ENCODE measurements around the gene CACNA1F. TPM values are rescaled to one million over a fixed set of nuclear protein-coding genes. Genes with fewer than 3 reads are reported as not detected.

The CACNA1F gene
- total and polyA plus RNA-seq, 9 of the 15 experiments (the other 6 are each of a cell fraction or from before 2014, with no cell fraction given) = under 0.01 to 0.41 (median 0.03) TPM; not detected in 3

- TF ChIP-seq MTA1 (IDR thresholded peaks at IDR 0.05; ENCODE audit: borderline replicate concordance) = no peak
- TF ChIP-seq CBFA2T3 (IDR thresholded peaks at IDR 0.05) = no peak
- no peak for TF ChIP-seq ZKSCAN1 (IDR thresholded peaks at IDR 0.05; ENCODE audit: low read depth, low read length)
- no peak; the same call in 1 of the 2 replicates for TF ChIP-seq ZEB2 (IDR thresholded peaks at IDR 0.05)
- TF ChIP-seq ZNF408 (CRISPR knock-in tag; IDR thresholded peaks at IDR 0.05; ENCODE audit: low read depth) = no peak
- TF ChIP-seq RBM34 (IDR thresholded peaks at IDR 0.05; ENCODE audit: borderline replicate concordance, insufficient read depth, low read length) = no peak
- TF ChIP-seq, protein P1, sequence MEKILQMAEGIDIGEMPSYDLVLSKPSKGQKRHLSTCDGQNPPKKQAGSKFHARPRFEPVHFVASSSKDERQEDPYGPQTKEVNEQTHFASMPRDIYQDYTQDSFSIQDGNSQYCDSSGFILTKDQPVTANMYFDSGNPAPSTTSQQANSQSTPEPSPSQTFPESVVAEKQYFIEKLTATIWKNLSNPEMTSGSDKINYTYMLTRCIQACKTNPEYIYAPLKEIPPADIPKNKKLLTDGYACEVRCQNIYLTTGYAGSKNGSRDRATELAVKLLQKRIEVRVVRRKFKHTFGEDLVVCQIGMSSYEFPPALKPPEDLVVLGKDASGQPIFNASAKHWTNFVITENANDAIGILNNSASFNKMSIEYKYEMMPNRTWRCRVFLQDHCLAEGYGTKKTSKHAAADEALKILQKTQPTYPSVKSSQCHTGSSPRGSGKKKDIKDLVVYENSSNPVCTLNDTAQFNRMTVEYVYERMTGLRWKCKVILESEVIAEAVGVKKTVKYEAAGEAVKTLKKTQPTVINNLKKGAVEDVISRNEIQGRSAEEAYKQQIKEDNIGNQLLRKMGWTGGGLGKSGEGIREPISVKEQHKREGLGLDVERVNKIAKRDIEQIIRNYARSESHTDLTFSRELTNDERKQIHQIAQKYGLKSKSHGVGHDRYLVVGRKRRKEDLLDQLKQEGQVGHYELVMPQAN (IDR thresholded peaks at IDR 0.05; ENCODE audit: borderline replicate concordance) = no peak
- no peak; a peak in 1 of 4 replicates for TF ChIP-seq MNT (conservative IDR thresholded peaks at IDR 0.05)
- no peak for TF ChIP-seq TCF7L2 (IDR thresholded peaks at IDR 0.05; ENCODE audit: low read depth, low read length)
- TF ChIP-seq HOXB6 (CRISPR knock-in tag; IDR thresholded peaks at IDR 0.05; ENCODE audit: borderline replicate concordance) = no peak
- no peak for TF ChIP-seq ZSCAN29 (IDR thresholded peaks at IDR 0.05)
- no peak for TF ChIP-seq ZNF407 (IDR thresholded peaks at IDR 0.05; ENCODE audit: low read depth)
- no peak for TF ChIP-seq ZNF830 (CRISPR knock-in tag; IDR thresholded peaks at IDR 0.05)
- no peak for TF ChIP-seq ETV1 (tag; conservative IDR thresholded peaks at IDR 0.05; ENCODE audit: low read depth)
- TF ChIP-seq ZFX (CRISPR knock-in tag; IDR thresholded peaks at IDR 0.05) = no peak
- TF ChIP-seq MCM2 (IDR thresholded peaks at IDR 0.05; ENCODE audit: low read depth) = no peak
- TF ChIP-seq SMARCC2 (IDR thresholded peaks at IDR 0.05; ENCODE audit: low read depth) = peak; percentile 17; the same call in 1 of the 2 replicates
- TF ChIP-seq SRF (CRISPR knock-in tag; IDR thresholded peaks at IDR 0.05) = peak in 1 of 2 experiments; percentile 76; a peak in 2 of 4 replicates
Observed at GRCh38 chrX:49155243-49155899, 77.8 kb downstream of the CACNA1F start (continued).
